HG03097 (cell line): ENCODE data around the gene KCNAB1.
"Not testable (repeated sequence)": the region's sequence is repeated elsewhere in the genome, so short reads cannot be mapped to it uniquely, and the experiment has no call there.

Source experiments
- ATAC-seq: cut with Tn5 transposase; IDR thresholded peaks from one replicate; pipeline ENCODE4 v1.9.1; 2021; ENCODE audit not compliant: unreplicated experiment, low FRiP score

KCNAB1 gene

GRCh38 chr3:156120528-156121251 lies at the start of gene KCNAB1:
KCNAB1 (plus strand) TSS chr3:156120578.
- ATAC-seq: no peak

GRCh38 chr3:156071031-156071430 lies 49.3 kb upstream of the KCNAB1 start:
- ATAC-seq: no peak

GRCh38 chr3:156072950-156073657 lies 47.3 kb upstream of the KCNAB1 start:
- ATAC-seq: not testable (repeated sequence)

- no peak for ATAC-seq
Observed at GRCh38 chr3:156090126-156090525, 30.3 kb upstream of the KCNAB1 start.

- no peak for ATAC-seq
Observed at GRCh38 chr3:156093964-156094363, 26.4 kb upstream of the KCNAB1 start.

- ATAC-seq: no peak
Observed at GRCh38 chr3:156094391-156094790, 26.0 kb upstream of the KCNAB1 start.

GRCh38 chr3:156095652-156096051 lies 24.7 kb upstream of the KCNAB1 start:
- not testable (repeated sequence) for ATAC-seq

- ATAC-seq: no peak
Observed at GRCh38 chr3:156098437-156099035, 21.8 kb upstream of the KCNAB1 start.

GRCh38 chr3:156099348-156099747 lies 21.0 kb upstream of the KCNAB1 start:
- not testable (repeated sequence) for ATAC-seq

GRCh38 chr3:156099984-156100383 lies 20.4 kb upstream of the KCNAB1 start:
- not testable (repeated sequence) for ATAC-seq

- no peak for ATAC-seq
Observed at GRCh38 chr3:156102267-156102931, 18.0 kb upstream of the KCNAB1 start.

- ATAC-seq: no peak
Observed at GRCh38 chr3:156106721-156107373, 13.5 kb upstream of the KCNAB1 start.

GRCh38 chr3:156107504-156107903 lies 12.9 kb upstream of the KCNAB1 start:
- ATAC-seq: no peak

GRCh38 chr3:156108616-156109015 lies 11.8 kb upstream of the KCNAB1 start:
- no peak for ATAC-seq

GRCh38 chr3:156109989-156110388 lies 10.4 kb upstream of the KCNAB1 start:
- no peak for ATAC-seq

- no peak for ATAC-seq
Observed at GRCh38 chr3:156126467-156126866, 6.1 kb downstream of the KCNAB1 start.

GRCh38 chr3:156131241-156131640 lies 10.9 kb downstream of the KCNAB1 start:
- no peak for ATAC-seq

- ATAC-seq: no peak
Observed at GRCh38 chr3:156131799-156132198, 11.4 kb downstream of the KCNAB1 start.

- ATAC-seq: no peak
Observed at GRCh38 chr3:156132313-156132712, 11.9 kb downstream of the KCNAB1 start.

GRCh38 chr3:156133076-156133475 lies 12.7 kb downstream of the KCNAB1 start:
- ATAC-seq: no peak
